Stimulated activated CD8-positive, alpha-beta memory T cell treated with anti-CD3 and anti-CD28 coated beads, Interleukin-4, amount 100 ng/mL, for 4 hours (primary cell): Measurements from ENCODE around the gene TEX264.

ENCODE experiments used
- DNase-seq, 2 donors: peaks; one replicate each; pipeline ENCODE4 v3.0.0-alpha.2; 2020; ENCODE audit warnings: low read depth in 2 of 2, low spot score in 1 of 2

TEX264 gene

DNA sequence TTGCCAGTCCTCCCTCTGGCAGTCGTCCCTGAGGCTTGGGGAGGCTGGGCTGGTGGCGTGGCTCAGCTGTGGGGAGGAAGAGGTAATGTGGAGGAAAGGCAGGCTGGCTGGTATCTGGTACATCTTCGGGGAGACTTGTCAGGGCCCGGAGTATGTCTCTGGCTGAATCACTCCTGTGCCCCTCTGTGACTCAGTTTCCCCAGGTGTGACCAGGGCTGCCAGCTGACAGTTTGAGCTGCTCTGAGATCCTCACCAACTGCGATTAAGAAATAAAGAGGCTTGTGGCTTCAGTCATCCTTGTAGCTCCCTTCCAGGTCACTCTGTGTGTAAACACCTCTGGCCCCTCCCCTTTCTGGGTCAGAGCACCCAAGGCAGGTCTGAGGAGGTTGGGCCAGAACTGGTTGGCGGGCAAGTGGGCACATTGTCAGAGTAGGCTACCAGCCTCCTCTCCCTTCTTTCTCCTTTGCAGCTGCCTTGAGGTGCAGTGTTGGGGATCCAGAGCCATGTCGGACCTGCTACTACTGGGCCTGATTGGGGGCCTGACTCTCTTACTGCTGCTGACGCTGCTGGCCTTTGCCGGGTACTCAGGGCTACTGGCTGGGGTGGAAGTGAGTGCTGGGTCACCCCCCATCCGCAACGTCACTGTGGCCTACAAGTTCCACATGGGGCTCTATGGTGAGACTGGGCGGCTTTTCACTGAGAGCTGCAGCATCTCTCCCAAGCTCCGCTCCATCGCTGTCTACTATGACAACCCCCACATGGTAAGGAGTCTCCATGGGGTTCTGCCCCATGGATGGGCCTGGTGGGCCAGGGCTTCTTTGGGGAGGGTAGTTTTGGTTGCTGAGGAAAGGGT is 3.0 kb downstream of the TEX264 start:
- DNase-seq = no peak

DNA sequence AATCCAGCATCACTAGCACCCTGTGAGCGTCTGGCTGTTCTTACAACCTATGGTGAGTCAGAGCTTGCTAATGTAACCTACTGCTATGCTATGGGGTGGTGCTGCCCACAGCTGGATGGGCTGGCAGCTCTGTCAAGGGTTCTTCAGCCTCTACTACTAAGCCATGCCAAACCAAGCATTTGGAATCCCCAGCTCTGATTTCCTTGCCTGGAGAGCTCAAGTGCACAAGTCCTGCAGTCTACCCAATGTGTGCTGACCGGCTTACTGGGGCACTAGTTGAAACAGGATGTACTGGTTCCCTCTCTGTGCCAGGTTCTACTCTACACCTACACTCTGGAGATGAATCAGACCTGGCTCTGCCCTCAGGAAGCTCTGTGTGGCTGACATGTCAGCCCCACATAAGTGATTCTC is 4.2 kb downstream of the TEX264 start:
- DNase-seq = no peak

DNA sequence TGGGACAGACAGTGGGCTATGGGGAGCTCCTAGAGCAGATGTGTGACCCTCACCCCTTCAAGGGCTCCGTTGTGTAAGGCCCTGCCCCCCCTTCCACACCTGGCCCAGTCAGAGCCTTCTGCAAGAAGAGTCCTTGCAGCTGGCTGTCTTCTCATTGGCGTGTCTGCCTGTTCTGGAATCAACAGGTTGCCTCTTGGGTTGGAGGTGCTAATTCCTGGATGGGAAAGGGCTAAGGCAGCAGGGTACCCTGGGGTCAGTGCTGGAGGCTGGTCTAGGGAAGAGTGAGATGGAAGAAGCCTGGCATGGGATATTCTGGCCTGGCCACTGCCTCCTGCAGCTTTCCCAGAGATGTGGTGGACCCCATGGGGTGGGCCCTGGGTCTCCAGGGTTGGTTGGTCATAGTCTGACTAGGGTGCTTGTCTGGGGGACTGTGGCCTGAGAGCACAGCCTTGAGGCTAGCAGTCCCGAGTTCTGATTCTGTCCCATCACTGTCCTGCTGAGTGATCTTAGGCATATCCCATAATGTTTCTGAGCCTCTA is 5.1 kb downstream of the TEX264 start:
- no peak for DNase-seq

DNA sequence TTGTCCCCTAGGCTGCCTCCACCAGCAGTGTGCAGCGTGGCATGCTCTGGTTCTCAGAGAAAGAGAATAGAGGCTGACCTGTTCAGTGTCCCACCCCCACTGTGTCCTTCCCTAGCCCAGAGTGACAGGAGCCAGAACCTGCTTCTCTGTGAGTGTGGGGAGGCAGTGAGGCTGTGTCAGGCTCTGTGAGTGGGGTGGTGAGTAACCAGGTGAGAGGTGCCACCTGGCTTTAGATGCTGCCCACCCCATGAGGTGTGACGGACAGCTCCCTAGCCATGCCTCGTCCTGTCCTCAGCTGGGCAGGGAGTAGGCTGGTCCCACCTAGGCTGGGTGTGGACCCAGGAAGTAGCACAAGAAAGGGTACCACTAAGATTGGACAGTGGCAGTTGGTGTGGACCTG is 6.3 kb downstream of the TEX264 start:
- DNase-seq = no peak

DNA sequence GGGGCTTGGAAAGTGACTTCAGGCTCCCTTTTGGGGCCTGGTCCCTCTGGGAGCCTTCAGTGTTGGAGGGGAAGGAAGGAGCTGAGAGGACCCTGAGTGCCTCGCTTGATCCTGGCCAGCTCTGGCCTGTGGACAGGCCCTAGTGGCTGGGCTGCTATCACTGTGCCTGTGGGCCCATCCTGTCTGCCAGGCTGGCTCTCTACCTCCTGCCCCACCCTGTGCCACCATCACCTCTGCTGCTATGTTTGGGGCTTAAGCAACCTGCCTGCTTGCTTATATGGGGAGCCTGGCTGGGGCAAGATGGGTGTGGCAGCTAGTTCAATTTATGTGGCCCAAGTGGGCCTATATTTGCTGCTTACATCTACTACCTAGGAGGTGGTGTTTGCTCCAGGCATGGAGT is 7.1 kb downstream of the TEX264 start:
- DNase-seq = no peak

DNA sequence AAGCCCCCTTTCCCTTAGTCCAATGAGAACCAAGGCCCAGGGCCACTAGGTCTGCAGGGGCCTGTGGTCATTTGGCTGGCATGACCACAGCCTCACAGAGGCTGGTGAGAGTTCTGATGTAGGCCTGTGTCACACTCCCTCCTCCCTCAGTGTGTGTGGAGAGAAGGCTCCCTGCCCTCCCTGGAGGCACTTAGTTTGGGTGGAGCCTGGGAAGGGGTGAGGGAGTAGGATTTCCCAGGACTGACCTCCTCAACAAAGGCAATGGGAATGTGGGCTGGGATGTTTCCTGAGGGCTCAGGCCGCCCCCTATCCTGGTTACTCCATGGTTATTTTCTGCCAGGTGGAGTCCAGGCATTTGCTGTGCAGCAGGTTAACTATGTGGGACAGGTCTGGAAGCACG is 7.6 kb downstream of the TEX264 start:
- no peak for DNase-seq

DNA sequence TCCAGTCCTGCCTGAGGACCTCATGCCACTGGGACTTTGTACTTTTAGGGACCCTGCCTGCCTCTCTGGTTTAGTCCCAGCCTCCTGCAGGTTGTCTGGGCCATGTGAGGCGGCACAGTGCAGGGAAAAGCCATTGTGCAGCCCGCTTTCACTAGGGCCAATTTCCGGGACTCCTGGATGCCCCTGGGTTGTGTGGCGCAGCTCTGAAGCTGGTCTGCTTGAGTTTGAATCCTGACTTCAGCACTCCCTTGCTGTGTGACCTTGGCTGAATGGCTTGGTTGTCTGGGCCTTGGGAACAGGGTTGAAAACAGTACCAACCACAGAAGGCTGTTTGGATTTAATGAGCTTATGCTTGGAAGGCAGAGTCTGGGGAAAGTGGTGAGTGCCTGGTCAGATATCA is 8.3 kb downstream of the TEX264 start:
- DNase-seq = no peak

DNA sequence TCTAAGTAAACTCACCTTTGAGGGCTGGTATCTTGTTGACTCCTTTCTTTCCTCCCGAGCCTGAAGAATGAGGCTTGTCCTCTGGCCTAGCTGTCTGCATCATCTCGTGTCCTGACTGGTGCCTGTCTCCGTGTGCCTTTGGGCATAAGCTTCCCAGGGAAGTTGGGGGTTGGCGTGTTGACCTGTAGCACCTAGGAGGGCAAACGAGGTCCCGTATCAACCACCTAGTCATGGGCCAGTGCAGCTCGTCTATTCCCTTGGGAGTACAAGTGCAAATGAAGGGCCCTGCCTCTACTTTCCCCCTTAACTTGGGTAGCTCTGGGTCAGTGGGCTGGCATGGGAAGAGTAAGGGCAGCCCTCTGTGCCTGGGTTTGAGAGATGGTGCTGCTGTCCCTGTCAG is 8.7 kb downstream of the TEX264 start:
- no peak for DNase-seq

DNA sequence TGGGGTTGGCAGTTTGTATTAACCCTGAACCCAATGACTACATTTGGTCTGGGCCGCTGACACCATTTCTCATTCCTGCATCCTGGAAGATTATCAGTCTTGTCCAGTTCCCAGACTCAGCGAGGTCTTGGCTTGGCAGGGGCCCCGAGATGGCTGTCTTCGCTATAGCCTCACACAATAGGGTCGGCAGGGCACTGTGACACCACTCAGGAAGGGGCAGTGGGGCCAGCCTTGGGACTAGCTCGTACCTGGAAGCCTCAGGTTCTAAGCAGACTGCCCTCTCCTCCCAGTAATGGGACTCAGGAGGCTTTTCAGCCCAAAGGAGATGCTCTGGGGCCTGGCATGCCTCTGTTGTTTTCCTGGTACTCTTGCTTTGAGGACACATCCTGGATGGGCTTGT is 9.1 kb downstream of the TEX264 start:
- DNase-seq = no peak

DNA sequence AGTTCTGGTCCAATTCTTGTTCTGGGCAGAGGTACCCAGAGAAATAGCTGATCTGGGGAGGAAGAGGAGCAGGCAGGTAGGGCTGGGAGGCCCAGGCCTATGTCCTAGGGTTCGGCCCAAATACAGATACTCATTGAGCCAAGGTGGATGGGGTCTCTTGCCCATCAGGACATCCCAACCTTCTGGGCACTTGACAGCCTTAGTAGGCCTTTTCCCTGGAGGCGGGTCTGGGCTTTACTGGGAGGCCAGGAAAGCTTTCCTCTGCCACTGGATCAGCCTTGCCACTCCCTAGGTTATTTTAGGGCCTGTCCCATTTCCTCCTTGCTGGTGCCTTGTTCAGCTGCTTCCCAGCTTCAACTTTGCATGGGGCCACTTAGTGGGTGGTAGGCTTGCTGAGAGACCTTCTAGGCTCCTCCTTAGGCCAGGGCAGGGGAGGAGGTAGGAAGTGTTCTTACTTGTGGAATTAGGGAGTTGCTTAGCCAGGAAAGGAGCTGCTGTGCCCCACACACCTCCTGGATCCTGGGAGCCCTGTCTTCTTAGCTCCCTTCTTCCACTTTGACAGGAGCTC is 9.7 kb downstream of the TEX264 start:
- no peak for DNase-seq

DNA sequence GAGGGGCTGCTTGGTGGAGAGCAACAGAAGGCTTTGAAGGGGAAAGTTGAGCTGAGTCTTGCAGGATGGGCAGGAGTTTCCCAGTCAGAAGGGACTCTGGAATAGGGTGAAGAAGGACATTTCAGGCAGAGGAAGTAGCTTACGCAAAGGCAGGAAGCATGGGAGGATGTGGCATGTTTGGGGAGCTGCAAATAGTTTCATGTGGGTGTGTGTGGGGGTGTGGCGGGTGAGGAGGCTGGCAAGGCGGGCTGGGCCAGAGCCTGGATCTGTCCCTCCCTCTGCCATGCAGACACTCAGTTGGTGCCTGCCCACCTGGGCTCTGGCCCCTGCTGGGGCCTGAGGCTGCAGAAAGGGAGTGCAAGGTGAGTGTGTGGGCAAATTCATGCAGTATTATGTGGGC is 10.4 kb downstream of the TEX264 start:
- peak in 1 of 2 donors; percentile 32 for DNase-seq

DNA sequence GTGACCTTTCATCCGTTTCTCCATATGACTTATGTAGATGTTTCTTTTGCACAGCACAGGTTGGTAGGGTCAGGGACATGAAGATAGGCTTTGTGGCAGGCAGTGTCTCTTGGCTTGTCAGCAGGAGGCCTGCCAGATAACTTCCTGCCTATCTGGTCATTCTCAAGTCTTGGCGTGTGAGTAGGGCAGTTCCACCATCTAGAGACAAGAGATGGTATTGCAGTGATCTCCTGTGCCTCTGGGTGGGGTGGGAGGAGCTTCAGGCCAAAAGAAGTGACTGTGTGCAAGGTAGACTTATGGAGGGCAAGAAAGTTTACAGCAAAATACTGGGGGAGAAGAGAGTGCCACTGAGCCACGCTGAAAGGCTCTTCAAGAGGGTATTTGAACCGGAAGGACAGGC is 11.0 kb downstream of the TEX264 start:
- peak; percentile 34 to 42 for DNase-seq

DNA sequence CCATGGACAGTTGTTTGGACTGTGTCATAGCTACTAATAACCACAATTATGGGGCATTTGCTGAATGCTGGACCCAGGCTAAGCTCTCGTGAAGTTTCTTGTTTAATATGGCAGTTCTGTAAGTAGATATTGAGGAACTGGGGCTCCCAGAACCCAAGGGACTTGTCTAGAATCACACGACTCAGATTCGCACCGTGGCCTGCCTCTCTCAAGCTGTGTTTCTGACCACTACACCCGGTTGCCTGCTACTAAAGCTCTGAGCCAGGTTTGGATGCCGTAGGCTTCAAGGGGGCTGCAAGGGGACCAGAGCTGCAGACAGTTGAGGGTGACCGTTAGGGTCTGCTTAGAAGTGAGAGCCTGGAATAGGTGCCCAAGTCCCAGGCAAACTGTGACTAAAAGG is 11.5 kb downstream of the TEX264 start:
- DNase-seq = no peak

DNA sequence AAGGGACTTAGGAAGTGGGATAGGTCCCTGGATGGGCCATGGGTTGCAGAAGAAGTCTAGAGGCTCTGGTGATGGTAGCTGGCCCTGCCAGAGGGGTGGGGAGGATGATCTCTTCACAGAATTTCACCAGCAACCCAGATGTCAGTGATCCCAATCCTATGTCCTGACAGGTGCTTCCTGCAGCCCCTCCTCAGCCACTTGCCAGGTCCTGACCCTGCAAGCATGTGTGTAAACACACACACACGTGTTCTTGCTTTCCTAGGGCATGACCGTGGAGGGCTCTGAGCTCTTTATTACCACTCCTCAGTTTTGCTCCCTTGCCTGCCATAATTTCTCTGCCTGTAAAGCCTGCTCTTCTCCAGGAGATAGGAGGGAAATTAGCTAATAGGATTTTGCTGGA is 12.5 kb downstream of the TEX264 start:
- DNase-seq = no peak

DNA sequence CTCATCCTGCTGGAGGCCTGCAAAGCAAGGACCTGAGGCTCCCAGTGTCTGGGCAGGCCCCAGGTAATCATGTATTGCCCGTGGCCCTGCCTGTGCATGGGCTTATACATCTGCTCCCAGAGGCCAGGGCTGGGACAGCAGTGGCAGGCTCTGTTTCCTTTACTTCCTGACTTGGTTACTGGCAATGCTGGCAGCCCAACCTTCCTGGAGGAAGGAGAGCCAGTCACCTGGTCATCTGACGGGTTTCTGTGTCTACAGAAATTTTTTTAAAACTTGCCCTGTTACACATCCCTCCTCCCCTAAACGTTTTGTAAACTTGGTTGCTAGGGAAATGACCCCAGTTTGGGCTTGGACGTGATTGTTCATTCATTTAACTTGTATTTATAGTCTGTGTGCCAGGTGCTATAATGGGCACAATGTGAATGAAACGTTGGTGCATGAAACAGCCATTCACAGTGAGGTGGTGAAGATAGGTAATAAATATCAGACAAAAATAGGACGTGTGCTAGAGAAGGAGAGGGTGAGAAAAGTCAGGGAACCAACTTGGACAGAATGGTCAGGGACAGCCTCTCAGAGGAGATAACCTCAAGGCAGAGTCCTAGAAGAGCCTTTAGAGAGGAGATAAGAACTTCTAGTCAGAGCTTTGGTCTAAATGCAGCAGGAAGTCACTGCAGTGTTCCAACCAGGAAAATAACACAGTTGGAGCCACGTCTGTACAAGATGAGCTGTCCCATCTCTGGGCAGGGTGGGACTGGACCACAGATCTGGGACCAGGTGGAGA is 14.1 kb downstream of the TEX264 start:
- no peak for DNase-seq

DNA sequence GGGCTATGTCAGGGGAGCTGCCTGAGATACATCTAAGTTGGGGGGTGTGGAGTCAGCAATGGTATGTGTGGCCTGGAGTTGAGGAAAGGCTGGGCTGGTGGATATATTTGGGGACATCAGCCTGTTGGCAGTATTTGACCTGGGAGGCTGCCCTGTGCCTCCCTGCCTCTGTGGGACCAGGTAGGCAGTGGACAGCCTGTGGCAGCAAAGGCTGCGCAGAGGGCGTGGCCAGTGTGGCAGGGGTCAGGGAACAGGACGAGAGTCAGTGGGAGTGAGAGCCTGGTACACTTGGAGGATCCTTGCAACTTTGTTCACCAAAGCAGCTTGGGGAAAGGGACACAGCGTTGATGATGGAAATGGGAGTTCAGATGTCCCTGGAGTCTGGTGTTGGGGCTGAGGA is 15.0 kb downstream of the TEX264 start:
- DNase-seq = no peak

DNA sequence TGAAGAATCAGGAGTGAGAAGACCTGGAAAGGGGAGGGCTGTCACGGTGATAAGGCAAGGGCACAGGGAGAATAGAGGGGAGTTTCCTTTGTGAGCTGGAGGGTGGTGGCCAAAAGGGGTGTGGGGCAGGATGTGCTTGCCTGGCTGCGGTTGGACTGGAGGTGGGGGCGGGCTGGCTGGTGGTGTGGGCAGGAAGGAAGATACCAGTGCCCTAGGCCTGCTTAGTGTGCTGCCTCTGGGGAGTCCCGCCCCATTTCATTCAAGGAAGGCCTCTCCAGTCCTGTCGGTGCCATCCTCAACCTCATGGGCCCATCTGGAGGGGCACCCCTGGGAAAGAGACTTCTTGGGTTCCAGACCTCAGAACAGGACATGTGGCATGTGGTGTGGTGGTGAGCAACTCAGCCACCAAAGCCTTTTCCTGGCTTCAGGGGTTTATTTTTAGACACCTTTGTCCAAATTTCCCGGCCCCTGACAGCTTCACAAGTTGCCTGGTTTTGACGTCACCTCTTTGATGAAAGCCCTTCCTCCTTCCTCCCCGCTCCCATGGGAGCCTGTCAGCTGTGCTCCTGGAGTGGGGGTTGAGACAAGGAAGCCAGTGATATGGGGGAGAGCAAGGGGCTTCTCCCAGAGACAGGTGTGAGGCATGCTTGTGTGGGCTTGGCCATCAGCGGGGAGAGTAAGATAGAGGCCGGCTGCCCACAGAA is 15.6 kb downstream of the TEX264 start:
- DNase-seq = peak; percentile 55 to 73

DNA sequence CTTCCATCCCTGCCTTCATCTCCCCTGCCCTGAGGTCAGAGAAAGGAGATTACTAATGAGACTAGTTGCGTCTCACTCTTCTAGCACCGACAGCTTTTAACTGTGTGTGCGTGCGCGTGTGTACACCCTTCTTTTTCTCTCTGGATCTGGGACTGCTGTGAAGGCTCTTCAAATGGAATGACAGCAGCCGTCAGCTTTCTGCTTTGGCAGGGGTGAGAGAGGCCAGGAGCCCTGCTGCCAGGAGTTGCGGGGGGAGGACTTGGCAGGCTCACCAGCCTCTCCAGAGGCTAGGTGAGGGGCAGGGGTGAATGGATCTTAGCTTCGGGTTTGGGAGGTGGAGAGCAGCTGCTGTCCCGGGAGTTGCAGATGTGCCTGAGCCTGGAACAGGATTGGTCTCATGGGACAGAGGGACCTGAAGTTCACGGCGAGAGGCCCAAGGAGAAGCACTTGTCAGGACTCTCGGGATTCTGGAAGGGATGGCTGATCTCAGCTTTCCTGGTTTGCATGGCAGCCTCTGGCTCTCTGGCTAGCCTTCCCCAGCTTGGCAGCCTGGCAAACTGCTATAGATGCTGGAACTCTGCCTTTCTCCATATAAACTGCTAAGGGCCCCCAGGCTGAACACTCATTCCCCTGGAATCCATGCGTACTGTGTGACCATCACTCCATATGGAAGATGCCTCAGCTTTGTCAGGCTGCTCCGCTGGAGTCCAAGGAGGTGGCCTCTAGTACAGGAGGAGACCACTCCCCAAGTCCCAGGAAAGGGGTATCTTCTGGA is 16.6 kb downstream of the TEX264 start:
- DNase-seq = no peak

DNA sequence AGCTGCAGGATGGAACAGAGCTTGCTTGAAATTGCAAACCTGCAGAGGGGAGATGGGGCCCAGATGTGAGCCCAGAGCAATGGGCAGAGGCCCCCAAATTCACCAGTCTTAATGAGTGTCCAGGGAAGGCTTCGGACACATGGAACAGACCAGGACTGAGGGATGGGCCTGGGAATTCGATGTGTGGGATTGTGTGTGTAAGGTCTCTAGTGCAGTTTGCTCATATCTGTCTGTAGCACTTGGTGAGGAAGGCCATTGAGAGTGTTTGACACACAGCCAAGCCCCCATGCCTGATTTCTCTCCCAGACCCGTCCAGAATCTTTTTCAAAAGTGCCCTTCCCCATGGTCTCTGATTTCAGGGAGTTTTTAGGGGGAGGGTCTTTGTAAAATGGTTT is 17.2 kb downstream of the TEX264 start:
- DNase-seq = no peak

DNA sequence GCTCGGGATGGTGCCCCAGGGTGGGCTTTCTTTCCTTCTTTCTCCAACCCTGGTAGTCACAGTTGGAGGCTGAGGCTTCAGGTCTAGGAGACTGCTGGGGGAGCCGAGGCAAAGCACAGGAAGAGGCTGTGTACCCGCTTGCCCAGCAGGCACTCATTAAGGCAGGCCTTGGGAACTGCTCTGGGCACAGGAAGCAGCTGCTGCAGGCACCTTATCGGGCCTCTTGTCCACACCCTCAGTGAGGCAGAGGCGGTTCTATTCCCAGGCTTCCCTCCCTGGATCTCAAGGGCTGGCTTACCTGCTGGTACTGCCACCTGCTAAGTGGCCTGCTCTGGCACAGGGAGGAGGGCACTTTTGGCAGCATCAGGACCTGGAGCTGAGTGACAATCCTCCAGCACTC is 20.0 kb downstream of the TEX264 start:
- DNase-seq = no peak

DNA sequence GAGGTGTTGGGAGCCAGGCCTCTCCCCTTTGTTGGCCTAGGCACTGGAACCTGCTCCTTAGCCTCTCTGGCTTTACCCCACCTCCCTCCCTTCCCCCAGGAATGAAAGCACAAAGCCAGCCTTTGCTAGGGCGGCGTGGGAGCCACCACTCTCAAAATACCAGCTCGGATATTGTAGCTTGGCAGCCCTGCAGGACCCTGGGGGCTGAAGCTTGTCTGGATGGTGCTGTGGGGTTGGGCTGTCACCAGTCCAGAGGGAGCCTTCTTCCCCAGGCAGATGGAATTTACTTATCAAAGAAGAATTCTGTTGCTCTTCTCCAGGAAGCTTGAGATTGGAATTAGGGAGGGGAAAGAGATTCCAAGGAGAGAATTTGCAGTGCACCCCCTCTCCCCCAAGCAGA is 20.9 kb downstream of the TEX264 start:
- no peak for DNase-seq
